Activated naive CD4-positive, alpha-beta T cell treated with anti-CD3 and anti-CD28 coated beads, Interleukin-2, amount 50 U/mL, for 16 hours (primary cell): ENCODE results near the gene SPATA17.

Experiments
- DNase-seq: peaks from one replicate; pipeline ENCODE4 v3.0.0-alpha.2; 2020

SPATA17 gene

GRCh38 chr1:217861658-217862057, 230.5 kb downstream of the SPATA17 start:
- no peak for DNase-seq

GRCh38 chr1:217867446-217867995, 236.4 kb downstream of the SPATA17 start:
- no peak for DNase-seq

GRCh38 chr1:217871955-217872354, 240.8 kb downstream of the SPATA17 start:
- no peak for DNase-seq

GRCh38 chr1:217875229-217875628, 244.1 kb downstream of the SPATA17 start:
- DNase-seq, result no peak

- no peak for DNase-seq
Observed at GRCh38 chr1:217876401-217876800, 245.3 kb downstream of the SPATA17 start.

- no peak for DNase-seq
Observed at GRCh38 chr1:217876896-217877295, 245.8 kb downstream of the SPATA17 start.

- DNase-seq, result no peak
Observed at GRCh38 chr1:217881131-217881543, 250.0 kb downstream of the SPATA17 start.

- DNase-seq, result no peak
Observed at GRCh38 chr1:217881607-217882332, 250.6 kb downstream of the SPATA17 start.

- DNase-seq, result no peak
Observed at GRCh38 chr1:217885181-217885580, 254.0 kb downstream of the SPATA17 start.

- no peak for DNase-seq
Observed at GRCh38 chr1:217888328-217888727, 257.2 kb downstream of the SPATA17 start.

- no peak for DNase-seq
Observed at GRCh38 chr1:217889401-217889800, 258.3 kb downstream of the SPATA17 start.

GRCh38 chr1:217891966-217892365, 260.8 kb downstream of the SPATA17 start:
- no peak for DNase-seq

GRCh38 chr1:217892750-217893149, 261.6 kb downstream of the SPATA17 start:
- DNase-seq, result no peak

GRCh38 chr1:217895841-217896240, 264.7 kb downstream of the SPATA17 start:
- DNase-seq, result no peak

- DNase-seq, result no peak
Observed at GRCh38 chr1:217896490-217896889, 265.3 kb downstream of the SPATA17 start.

- DNase-seq, result no peak
Observed at GRCh38 chr1:217897100-217897499, 266.0 kb downstream of the SPATA17 start.

GRCh38 chr1:217899614-217900013, 268.5 kb downstream of the SPATA17 start:
- no peak for DNase-seq

GRCh38 chr1:217907504-217907903, 276.4 kb downstream of the SPATA17 start:
- DNase-seq, result no peak

GRCh38 chr1:217910203-217910602, 279.1 kb downstream of the SPATA17 start:
- DNase-seq, result no peak

- DNase-seq, result no peak
Observed at GRCh38 chr1:217910791-217911320, 279.7 kb downstream of the SPATA17 start.

- DNase-seq, result no peak
Observed at GRCh38 chr1:217911908-217912307, 280.8 kb downstream of the SPATA17 start.

GRCh38 chr1:217917281-217917887, 286.2 kb downstream of the SPATA17 start:
- no peak for DNase-seq

- no peak for DNase-seq
Observed at GRCh38 chr1:217919683-217920388, 288.7 kb downstream of the SPATA17 start.
